HG02870 (cell line): ENCODE data around the gene TMEM52B.

ENCODE experiments used
- ATAC-seq: cut with Tn5 transposase; IDR thresholded peaks from one replicate; pipeline ENCODE4 v1.9.1; 2021; ENCODE audit warnings: mild to moderate bottlenecking, moderate library complexity; ENCODE audit not compliant: unreplicated experiment

The TMEM52B gene

DNA sequence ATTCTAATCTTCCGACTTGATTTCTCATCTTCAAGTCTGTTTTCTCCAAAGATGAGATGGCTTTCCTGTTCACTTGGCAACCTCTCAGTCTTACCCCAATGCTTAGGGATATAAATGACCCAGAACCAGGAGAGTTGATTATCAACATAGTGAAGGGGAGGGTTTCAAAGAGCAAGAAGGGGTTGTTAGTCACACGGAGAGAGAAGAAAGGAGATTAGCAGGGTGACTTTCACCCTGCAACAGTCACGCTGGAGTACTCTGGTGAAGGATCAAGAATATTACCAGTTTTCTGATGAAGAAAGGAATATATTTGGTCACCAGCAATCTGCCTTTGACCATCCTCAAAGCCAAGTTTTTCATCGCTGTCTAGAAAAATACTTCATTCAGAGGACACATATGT is at the start of gene TMEM52B:
Gene TMEM52B (plus strand): TSS at position 212 of the 400 bp plus-strand sequence. CDS start 543 bp downstream, outside the sequence.
- no peak for ATAC-seq

DNA sequence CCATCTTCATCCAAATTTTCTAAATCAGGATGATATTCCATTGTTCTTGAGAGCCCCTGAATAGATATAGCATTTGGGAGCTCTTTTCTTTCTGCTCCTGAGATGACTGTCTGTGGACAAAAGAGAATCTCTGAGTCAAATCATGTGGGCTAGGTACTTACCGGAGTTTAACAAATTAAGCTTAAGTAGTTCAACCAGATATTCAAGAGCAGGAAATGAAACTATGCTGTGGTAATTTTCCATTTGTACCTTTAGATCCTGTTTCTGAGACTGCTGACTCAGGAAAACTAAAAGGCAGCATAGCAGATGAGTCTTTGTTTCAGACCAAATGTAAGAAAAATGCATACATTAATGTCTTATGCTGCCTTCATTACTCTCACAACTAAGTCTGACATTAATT is 48.8 kb upstream of the TMEM52B start, which contains the start of gene CLEC7A:
Gene CLEC7A (minus strand): TSS at position 158 of the 400 bp plus-strand sequence. CDS start 117 bp downstream, at position 41.
- ATAC-seq, result peak; percentile 94

DNA sequence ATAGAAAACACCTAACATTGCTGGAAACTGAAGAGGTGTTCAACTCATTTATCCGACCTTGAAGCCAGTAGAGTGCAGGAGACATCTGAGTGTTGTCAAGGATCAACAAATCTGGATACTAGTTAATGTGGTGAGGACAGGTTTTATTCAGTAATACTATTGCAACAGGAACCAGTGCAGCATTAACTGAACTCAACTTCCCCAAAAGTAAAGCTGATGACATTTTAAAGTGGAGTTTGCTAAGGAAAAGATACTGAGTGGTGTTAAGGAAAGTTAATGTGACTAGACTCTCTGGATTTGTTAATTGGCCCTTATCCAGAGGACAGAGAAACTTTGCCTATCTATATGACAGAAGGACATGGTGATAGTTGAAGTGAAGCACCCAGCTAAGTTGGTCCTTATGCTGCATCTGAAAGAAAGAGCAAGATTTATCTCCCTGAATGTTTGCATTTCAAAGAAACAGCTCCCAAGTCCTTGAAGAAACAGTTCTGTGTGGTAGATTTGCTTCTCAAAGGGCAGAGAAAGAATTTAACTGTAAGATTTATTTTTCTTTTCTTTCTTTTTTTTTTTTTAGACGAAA is 47.6 kb upstream of the TMEM52B start:
- no peak for ATAC-seq

DNA sequence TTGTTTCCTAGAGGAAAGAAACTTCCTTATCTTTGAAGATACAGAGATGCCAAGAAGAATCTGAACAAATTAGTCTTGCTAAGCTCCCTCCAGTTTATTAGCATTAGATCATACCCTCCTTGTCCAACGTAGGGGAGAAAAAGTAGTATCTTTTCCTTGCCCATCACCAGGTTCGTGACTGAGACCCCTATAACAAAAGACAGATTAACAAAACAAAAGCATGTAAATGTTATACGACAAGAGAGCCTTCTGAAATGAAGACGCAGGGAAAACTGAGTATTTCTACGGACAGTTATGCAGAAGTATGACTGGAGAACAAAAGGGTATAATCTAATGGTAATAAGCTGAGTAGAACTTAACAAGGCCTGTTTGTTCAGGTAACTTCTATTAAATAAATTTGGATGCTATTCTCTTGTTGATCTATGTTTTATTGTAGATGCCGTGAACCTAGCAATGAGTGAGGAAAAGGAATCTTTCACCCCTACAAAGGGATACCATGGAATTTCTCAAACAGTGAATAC is 45.9 kb upstream of the TMEM52B start:
- no peak for ATAC-seq

DNA sequence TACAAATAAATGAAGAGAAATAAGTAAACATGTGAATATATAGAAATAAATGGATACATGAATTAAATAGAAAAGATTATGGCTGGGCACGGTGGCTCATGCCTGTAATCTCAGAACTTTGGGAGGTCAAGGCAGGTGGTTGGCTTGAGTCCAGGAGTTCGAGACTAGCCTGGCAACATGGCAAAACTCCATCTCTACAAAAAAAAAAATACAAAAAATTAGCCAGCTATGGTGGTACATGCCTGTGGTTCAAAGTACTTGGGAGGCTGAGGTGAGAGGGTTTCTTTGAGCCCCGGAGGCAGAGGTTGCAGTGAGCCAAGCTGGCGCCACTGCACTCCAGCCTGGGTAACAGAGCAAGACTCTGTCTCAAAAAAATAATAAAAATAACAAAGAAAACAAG is 43.7 kb upstream of the TMEM52B start:
- no peak for ATAC-seq

DNA sequence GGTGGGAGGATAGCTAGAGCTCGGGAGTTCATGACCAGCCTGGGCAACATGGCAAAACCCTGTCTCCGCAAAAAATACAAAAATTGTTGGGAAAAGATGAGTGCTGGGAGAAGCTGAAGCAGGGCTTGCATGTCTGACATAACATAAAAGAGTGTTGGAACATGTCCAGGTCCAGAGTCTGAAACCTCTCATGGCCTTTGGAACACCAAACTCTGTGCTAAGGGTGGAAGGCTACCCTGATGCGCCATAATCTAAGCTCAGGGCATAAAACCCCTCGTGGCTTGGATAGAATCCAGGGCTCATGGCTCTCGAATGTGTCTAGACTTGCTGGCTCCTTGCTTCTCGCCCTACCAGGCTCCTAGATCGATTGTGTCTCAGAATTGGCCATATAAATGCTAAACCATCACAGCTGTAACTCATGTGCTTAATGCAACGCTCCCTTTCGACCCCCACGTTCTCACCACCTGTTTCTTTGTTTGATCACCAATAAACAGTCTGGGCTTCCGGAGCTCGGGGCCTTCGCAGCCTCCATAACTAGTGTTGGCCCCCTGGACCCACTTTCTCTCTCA is 42.1 kb upstream of the TMEM52B start:
- no peak for ATAC-seq

DNA sequence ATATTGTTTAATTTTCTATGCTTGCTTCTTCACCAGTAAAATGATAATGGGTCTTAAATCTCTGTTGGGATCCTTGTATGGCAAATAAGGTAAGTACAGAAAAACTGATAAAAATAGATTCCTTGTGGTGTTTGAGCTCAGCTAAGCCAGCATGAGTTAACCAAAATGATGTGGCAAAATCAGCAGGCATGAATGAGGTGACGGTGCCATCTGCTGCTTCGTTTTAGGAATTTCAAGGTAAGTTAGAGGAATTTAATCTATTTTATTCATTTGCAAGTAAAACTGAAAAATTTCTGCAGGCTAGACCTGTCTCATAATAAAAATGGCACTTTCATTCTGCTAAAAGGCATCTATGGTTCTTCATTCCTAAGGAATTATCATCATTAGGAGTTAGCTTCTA is 38.8 kb upstream of the TMEM52B start:
- ATAC-seq, result no peak

DNA sequence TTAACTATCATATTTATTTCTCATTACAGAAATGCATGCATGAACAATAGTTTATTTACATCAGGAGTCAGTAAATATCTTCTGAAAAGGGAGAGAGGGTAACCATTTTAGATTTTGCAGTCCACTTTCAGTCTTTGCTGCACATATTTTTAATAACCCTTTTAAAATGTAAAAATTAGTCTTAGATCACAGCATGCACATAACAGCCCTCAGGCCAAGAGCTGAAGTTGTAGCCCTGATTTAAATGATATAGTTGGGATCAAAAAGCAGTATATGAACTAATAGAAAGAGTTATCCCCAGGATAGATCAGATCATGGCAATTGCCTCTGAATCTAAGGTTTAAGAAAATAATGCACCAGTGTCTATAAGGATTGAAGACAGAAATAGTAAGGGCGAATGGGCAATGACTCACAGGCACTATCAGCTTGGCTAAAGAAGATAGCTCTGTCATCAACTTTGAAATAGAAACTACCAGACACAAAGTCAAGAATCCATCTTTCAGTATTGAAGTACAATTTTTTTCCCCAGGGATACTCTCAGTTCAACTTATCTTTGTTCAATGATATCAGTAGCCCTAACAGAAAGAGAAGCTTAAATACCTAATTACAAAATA is 35.7 kb upstream of the TMEM52B start:
- no peak for ATAC-seq

DNA sequence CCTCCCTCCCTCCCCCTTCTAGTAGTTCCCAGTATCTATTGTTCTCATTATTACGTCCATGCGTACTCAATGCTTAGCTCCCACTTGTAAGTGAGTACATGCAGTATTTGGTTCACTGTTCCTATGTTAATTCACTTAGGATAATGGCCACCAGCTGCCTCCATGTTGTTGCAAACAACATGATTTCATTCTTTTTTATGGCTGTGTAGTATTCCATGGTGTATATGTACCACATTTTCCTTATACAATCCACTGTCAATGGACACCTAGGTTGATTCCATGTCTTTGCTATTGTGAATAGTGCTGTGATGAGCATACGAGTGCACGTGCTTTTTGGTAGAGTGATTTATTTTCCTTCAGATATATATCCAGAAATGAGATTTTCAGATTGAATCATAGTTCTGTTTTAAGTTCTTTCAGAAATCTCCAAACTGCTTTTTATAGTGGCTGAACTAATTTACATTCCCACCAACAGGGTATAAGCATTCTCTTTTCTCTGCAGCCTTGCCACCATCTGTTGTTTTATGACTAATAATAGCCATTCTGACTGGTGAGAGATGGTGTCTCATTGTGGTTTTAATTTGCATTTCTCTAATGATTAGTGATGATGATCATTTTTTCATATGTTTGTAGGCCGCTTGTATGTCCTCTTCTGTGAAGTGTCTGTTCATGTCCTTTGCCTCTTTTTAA is 31.0 kb upstream of the TMEM52B start:
- ATAC-seq, result peak; percentile 68

DNA sequence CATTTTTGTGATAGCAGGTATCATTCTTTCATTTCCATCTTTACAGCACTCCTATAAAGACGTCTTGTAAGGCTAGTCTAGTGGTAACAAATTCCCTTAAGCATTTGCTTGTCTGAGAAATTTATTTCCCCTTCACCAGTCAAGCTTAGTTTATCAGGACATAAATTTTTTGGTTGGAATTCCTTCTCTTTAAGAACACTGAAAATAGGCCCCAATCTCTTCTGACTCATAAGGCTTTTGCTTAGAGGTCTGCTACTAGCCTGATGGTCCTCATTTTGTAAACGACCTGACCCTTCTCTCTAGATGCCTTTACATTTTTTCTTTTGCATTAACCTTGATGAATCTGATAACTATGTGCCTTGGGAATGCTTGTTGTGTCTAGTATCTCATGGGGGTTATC is 27.2 kb upstream of the TMEM52B start:
- no peak for ATAC-seq

DNA sequence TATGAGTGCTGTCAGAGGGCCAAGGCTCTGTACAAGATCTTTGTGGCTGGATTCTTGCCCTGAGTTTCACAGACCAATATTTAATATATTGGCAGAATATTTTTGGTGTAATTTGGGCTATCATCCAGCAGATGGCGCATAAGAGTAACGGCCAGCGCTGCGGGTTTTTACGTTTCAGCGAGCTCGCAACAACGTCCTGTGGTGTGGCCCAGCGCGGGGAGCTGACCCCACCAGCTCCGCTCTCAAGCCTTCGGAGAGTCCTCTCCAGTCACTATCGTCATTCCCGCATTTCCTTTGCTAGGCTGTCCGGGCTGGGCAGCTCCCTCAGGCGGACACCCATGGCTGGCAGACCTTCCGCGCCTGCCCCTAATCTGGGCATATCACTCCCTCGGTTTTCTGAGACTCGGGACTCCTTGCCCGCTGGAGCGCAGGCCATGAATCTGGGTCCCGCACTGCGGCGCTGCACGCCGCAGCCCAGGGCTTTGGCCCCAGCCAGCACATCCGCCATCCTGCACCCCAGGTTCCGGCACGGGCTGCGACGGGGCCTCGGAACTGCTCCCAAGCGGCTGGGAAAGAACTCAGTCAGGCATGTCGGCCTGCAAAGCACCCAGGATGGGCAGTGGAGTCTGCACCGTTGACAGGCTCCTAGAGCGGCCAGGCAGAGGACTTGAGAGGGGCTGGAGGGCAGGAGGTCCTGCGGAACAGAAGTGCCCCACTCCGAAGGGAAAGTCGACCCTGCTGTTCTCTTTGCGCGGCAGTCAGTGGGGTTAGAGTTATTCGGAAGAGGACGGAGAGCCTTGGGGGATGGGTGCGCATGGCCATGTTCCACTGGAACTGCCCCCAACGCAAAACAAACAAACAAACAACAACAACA is 25.3 kb upstream of the TMEM52B start:
- no peak for ATAC-seq

DNA sequence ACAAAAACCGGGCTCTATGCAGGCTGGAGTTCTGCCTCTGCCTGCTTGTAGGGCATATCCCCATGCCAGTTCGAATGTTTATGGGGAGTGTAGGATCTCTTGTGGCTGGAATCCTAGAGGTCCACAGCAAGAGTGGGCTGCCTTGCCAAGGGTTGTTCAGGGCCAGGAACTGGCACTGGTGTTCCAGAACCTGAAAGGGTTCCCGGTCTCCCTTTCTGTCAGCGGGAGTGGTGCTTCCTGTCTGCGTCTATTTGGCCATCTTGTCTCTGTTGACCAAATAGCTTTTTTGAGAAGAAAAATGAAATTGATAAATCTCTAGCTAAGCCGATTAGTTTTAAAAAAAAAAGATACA is 24.7 kb upstream of the TMEM52B start:
- no peak for ATAC-seq

DNA sequence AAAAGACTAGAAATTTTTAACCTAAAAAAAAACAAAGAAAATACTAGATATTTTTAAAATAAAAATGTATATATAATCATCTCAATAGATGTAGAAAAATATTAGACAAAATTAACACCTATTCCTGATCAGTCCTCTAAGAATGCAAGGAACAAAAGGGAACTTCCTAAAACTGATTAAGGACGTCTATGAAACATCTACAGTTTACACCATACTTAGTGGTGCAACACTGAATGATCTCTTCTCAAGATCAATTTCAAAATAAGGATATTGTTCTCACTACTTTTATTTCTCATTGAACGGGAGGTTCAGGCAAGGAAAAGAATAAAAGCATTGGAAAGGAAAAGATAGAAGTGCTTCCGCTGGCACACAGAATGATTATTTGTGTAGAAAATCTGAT is 22.9 kb upstream of the TMEM52B start:
- ATAC-seq, result no peak

DNA sequence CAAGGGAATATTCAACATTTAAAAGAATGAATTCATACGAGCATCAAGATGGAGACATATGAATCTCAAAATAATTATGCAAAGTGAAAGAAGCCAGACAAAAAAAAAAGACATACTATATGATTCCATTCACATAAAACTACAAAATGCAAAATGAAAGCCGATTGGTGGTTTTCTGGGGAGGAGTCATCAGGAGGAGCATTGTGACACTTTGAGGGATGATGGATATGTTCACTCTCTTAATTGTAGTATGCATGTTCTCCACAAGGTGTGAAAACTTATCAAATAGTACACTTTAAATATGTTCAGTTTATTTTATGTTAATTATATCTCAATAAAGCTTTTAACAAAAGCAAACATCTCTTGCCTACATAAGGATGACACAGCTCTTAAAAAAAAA is 20.4 kb upstream of the TMEM52B start:
- no peak for ATAC-seq

DNA sequence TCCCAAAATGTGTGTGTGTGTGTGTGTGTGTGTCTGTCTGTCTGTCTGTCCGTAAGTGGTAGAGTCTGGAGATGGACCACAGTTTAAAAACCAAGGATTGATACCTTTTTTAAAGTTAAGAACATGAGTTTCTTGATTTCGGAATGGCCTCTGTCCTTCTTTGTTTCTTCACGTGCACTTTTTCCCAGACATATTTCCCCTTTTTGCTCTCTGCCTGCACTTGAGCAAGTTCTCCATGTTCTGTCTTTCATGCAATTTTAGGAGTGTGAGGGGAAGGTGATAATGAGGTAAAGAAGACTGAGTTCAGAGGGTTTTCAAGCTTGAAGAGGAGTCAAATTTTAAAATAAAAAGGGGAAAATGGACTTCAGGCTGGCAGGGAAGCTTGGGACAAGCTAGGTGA is 19.6 kb upstream of the TMEM52B start:
- ATAC-seq, result no peak

DNA sequence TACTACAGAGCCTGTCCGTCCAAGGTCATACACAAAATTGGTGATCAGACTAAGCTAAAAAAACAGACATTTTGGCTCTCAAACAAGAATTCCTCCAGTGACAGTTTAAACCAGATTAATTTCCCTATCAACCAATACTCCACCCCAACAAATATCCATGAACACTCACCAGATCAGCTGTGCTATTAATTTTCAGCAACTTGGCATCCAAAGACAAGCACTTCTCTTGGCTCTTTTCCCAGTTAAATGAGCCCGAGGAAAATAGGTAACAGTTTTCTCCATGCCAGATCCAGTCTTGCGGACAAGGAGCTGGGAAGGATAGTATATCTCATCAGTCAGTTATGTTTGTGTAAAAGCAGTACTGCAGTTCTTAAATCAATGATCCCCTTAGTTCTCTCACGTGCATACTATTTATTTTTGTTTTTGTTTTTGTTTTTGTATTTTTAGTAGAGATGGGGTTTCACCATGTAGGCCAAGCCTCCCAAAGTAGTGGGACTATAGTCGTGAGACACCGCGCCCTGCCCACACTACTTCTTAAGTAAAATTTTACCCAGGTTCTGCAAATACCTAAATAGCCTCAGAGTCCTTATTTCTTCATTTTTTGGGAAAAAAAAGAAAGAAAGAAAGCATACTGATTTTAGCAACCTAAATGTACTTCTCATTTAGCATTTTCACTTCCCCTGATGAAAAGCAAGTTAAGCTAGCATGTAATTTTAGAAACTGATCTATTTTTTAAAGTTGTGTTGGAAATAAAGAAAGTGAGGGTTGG is 18.0 kb upstream of the TMEM52B start:
- no peak for ATAC-seq

DNA sequence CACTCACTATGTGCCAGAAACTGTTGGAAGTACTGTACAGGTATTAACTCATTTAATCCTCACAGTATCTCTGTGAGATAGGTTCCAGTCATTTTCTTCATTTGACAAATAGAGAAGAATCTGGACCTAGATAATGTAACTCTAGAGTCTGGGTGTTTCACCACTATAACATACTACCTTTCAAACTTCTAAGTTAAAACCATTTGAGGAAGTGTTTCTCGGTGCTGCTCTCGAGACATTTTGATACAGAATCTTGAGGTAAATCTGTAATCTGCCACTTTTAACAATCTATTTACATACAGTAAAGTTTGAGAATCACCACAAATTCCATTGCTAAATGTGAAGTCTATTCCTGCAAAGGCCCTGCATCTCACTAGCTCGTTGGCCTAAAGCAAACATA is 15.7 kb upstream of the TMEM52B start:
- ATAC-seq, result no peak

DNA sequence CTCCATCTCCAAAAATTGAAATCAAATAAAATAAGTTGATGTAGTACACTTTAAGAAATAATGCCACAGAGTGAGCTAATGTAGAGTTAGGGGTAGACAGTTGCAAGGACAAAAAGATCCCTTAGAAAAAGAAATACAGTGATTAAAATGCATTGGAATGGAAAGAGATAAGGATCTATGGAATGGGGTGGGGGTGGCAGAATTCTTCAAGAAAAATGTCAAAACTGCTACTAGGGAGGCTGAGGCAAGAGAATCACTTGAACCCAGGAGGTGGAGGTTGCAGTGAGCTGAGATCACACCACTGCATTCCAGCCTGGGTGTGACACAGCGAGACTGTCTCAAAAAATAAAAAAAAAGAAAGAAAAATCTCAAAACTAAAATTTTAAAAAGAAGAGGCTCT is 13.4 kb upstream of the TMEM52B start:
- no peak for ATAC-seq

DNA sequence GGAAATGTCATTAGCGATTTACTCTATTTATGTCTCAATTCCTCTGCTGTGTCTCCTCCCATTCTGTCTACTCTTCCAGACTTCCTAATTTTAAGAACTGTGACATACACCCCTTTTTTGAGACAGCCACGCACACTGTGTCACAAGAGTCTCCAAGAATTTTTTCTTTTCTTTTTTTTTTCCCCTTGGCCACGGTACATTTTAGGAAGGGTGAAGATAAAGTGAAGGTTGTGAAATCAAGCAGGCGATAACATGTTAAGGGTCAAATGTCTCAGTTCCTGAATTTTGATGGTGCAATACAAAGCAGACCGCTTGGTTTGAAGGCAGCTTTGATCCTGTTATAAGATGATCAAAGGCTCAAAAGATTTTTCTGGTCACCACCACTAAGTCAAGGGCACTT is 11.2 kb upstream of the TMEM52B start:
- ATAC-seq, result no peak

DNA sequence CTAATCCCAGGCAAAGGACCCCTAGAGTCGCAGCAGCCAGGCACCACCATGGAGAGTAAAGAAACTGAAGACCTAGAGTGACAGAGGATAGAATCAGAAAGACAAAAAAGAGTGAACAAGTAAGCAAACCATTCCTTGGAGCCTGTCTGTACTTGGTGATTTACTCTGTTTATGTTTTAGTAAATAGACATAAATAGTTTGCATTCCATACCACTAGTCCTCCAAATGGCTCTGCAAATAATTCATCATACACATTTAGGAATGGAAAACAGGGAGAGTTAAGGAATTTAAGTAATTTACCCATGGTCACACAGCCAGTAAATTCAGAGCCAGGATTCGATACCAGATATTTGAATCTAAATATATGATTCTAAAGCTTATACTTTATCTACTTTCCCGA is 9.7 kb upstream of the TMEM52B start:
- ATAC-seq, result no peak
